Sciatic nerve (tissue), 2 donors: ENCODE data around the gene DLGAP1. TPM values are rescaled to one million over a fixed set of nuclear protein-coding genes. Genes with fewer than 3 reads are reported as not detected.

ENCODE experiments used
- ATAC-seq: fragments of 200-7000 bp; cut with Tn5 transposase; one replicate; pipeline ENCODE4 v1.9.1; 2020; ENCODE audit warnings: mild to moderate bottlenecking, moderate library complexity
- DNase-seq: peaks from one replicate; pipeline ENCODE4 v3.0.0-alpha.2; 2020; ENCODE audit warnings: low spot score
- intact Hi-C: fragments of 100-400 bp; cut with DNase I; formaldehyde crosslinking; loops from one replicate; pipeline ENCODE4 v1.14.2; 2022
- total RNA-seq: library from RNA; stranded (reverse); fragmentation: NEBNext Ultra II Directional; extraction: Animal tissue kit (Norgen Biotek cat#: 25700); gene quantifications from one replicate; pipeline ENCODE4 v1.2.1, GENCODE V29; 2021
- donor health status: DM: no; HTN: no; CAD: no.
- donor health status: DM: no; HTN: no; CAD: no.

DLGAP1 gene
- total RNA-seq, 1 donor from 2014 or later: 0.98 TPM

GRCh38 chr18:3461704-3462103, 993.4 kb downstream of the DLGAP1 start:
- intact Hi-C loops: no loop called here
- ATAC-seq (no peak), DNase-seq (no peak)

- DNase-seq (no peak), ATAC-seq (no peak)
- intact Hi-C loops: no loop called here
Observed at GRCh38 chr18:3460823-3461398, 994.2 kb downstream of the DLGAP1 start.

GRCh38 chr18:3458952-3459853, 995.9 kb downstream of the DLGAP1 start:
- no peak for ATAC-seq
- DNase-seq: no peak
- intact Hi-C loops: loop anchor here (10.0 kb wide), 1 partner anchor 184 kb away; no protein-coding TSS in a partner anchor

- intact Hi-C loops: loop anchor here (10.0 kb wide), 1 partner anchor 184 kb away; no protein-coding TSS in a partner anchor
- ATAC-seq (no peak), DNase-seq (no peak)
Observed at GRCh38 chr18:3458378-3458777, 996.7 kb downstream of the DLGAP1 start.

GRCh38 chr18:3457261-3457724, 997.8 kb downstream of the DLGAP1 start:
- DNase-seq (no peak), ATAC-seq (no peak)
- intact Hi-C loops: loop anchor here (10.0 kb wide), 1 partner anchor 182 kb away; no protein-coding TSS in a partner anchor

DNA sequence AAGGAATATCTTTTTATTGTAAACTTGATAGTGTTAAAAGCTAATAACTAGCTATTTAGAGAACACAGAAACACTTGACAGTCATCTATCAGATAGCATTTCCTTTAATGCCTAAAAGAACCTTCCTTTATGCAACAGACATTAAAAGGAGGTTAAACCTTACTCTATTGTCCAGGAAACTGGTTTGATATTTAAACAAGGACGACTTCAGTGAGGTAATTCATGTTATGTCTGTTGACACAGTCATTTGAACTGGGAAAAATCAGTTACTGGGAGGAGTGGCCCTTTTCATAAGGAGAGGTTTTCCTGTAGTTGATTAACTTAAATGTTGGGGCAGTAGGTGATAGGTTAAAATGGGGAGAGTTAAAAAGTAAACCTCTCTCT, 998.4 kb downstream of the DLGAP1 start:
- DNase-seq (no peak), ATAC-seq (no peak)
- intact Hi-C loops: loop anchor here (10.0 kb wide), 1 partner anchor 182 kb away; no protein-coding TSS in a partner anchor

DNA sequence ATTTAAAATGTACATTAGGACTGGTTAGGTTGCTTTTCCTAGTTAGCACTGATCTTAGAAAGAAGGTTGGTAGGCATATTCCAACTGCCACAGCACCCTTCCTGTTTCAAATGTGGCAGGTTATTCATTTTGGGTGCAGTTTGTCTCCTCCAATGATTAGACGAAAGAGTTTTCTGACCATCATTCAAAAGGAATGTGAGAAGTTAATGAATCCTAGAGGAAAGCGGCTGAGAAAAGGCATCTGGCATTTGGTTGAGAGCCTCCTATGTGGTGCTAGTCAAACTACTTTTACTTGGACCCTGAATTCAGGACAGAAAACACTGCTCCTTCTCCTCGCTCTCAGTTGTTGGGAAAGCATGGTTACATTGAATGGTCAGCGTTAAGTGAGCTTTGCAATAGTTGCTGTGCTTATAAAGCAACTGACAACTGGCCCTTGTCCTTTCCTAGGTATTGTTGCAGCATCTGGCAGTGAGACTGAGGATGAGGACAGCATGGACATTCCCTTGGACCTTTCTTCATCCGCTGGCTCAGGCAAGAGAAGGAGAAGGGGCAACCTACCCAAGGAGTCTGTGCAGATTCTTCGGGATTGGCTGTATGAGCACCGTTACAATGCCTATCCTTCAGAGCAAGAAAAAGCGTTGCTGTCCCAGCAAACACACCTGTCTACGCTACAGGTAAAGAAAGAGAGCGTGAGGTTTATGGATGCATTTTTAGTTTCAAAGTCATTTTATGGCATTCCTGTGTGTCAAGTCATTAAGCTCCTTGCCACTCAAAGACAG, 999.0 kb downstream of the DLGAP1 start:
- ATAC-seq (no peak), DNase-seq (no peak)
- intact Hi-C loops: loop anchor here (10.0 kb wide), 1 partner anchor 181 kb away; no protein-coding TSS in a partner anchor

GRCh38 chr18:3455090-3455635, 999.9 kb downstream of the DLGAP1 start:
- no peak for DNase-seq
- ATAC-seq: no peak
- intact Hi-C loops: loop anchor here (10.0 kb wide), 1 partner anchor 180 kb away; no protein-coding TSS in a partner anchor

GRCh38 chr18:3454365-3455089, 1000.6 kb downstream of the DLGAP1 start:
- DNase-seq (no peak), ATAC-seq (no peak)
- intact Hi-C loops: loop anchor here (5.0 to 10.0 kb wide), 2 partner anchors 143 to 180 kb away; no protein-coding TSS in a partner anchor

GRCh38 chr18:3453540-3454364, 1001.4 kb downstream of the DLGAP1 start:
- DNase-seq: peak; percentile 78
- peak; percentile 16 for ATAC-seq
- intact Hi-C loops: loop anchor here (5.0 to 10.0 kb wide), 2 partner anchors 144 to 179 kb away; no protein-coding TSS in a partner anchor

- intact Hi-C loops: loop anchor here (5.0 to 10.0 kb wide), 2 partner anchors 144 to 178 kb away; no protein-coding TSS in a partner anchor
Observed at GRCh38 chr18:3452750-3453539, 1002.2 kb downstream of the DLGAP1 start.

DNA sequence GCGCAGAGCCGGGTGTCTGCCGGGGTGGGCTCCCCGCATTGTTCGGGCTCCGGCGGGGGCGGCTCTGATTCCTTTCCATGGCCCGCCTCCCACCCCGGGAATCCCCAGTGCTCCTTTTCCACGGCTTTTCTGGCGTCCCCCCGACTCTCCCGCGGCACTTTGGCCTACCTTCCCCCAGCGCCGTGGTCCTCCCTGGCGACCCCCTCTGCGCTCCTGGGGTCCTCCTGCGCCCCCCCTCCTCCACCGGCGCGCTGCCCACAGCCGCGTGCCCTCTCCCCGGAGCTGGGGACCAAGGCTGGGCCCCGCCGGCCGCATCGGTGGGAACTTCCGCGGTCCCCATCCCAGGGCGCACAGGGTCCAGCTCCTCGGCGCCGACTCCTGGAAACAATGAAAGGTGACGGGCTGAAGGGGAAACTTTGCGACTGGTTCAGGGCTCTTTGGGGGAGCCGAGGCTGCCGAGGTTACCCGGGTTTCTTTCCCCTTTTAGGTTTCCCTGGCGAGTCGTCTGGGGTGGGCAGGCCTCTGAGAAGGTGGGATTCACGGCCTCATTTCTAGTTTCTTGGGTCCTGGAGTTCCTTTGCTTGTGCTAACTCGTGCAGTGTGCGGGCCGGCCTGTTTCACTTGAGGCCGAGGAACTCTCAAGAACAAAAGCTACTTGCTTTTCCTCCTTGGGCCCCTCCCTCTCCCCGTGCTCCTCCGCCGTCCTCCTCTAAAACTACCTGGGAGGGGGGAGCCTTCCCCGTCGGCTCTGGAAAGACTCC, 1002.9 kb downstream of the DLGAP1 start:
- intact Hi-C loops: loop anchor here (5.0 to 10.0 kb wide), 2 partner anchors 145 to 177 kb away; no protein-coding TSS in a partner anchor
- DNase-seq (peak; percentile 81), ATAC-seq (no peak)

More at GRCh38 chr18:3452750-3453539, 1002.2 kb downstream of the DLGAP1 start:
- DNase-seq (no peak), ATAC-seq (no peak)

DNA sequence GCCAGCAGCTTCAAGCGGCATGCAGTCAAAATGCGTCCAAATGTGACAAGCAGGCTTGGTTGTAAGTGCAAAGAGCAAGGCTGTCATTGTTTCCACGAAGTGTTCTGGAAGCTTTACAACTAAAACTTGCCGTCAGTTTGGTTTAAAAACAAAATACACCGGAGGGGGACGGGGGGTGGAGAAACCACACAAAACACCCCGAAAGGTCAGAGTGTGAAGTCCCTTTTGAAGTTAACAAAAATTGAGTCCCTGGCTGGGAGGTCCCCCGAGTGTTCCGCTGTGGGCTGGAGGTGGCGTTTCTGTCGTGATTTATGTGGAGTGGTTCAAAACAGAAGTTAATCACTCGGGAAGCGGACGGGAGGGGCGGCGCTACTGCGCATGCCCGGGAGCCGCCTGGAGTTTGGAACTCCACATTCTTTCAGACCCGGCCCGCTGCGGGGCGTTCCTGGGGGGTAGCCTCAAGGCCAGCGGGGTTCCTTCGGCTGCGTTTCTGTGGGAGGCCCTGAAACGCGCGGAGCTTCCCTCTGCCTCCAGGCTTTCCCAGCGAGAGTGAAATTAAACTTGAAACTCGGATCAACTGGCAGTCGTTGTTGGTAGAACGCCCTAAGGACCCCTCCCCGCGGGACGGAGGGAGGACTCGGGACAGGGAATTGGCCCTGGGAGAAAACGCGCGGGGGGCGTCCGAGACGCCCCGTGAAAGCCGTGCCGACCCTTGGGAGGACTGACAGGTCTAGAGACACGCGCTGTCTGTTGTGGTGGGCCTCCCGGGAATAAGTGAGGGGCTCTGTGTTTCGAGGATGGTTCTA, 1003.7 kb downstream of the DLGAP1 start:
- DNase-seq (peak; percentile 98), ATAC-seq (peak; percentile 68)
- intact Hi-C loops: loop anchor here (5.0 to 10.0 kb wide), 2 partner anchors 146 to 177 kb away; no protein-coding TSS in a partner anchor

DNA sequence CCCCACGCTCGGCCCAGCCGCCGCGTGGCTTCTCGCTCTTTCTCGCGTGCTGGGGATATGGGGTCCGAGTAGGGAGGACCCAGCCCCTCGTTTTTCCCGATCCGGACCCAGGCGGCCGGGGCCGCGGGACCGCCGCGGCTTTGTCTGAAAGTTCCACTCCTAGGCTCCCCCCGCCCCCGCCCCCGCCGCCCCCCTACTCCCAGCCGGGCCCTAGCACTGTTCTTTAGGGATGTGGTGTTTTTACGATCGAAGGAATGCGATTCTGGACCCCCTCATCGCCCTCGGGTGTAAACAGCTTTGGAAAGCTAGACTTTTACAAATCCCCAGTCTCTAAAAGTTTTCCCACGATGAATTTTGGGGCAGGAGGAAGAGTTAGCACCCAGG, 1004.3 kb downstream of the DLGAP1 start:
- DNase-seq: no peak
- ATAC-seq: no peak
- intact Hi-C loops: loop anchor here (5.0 to 10.0 kb wide), 2 partner anchors 147 to 176 kb away; no protein-coding TSS in a partner anchor
